Measurements from ENCODE around the gene PTCD2. TPM values are rescaled to one million over a fixed set of nuclear protein-coding genes. Genes with fewer than 3 reads are reported as not detected.
"Not testable (repeated sequence)": the region's sequence is repeated elsewhere in the genome, so short reads cannot be mapped to it uniquely, and the experiment has no call there.

The PTCD2 gene
- total and polyA plus RNA-seq, 2 donors: 4.1 to 7.7 TPM

DNA sequence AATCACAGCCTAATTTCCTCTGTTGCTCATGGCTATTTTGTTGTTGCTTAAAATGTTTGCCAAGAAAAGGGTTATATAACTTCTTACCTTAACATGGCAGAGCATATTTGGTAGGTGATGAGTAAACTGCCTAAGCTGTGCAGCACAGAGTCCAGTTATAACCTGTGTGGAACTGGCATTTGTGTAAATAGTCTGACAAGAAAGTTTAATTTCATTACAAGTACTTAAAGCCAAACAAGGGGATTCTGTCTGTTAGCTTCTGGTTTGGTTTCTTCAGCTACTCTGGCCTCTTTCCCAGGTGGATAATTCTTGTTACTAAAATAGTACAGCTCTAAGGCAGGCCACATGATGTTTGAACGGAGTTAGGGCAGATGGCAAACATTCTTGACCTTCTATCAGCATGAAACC is 72.2 kb downstream of the PTCD2 start:
- Histone ChIP-seq H3K4me1 (ENCODE audit: control insufficient read depth in 2 of 2, insufficient read depth in 2 of 2, low read length in 2 of 2) (no peaks in the 10 kb centered on the region), H3K27ac (ENCODE audit: low read depth in 1 of 2, low read length in 1 of 2) (no peak overlapping the region), H3K9me3 (ENCODE audit: control insufficient read depth in 2 of 2, insufficient read depth in 1 of 2, low read length in 1 of 2) (no peaks in the 10 kb centered on the region), H3K27me3 (ENCODE audit: control insufficient read depth in 2 of 2, insufficient read depth in 1 of 2, low read length in 1 of 2) (no peaks in the 10 kb centered on the region), H3K4me3 (ENCODE audit: low read length in 2 of 2) (no peak overlapping the region), H3K36me3 (ENCODE audit: control insufficient read depth in 2 of 2, insufficient read depth in 2 of 2, low read length in 1 of 2) (no peaks in the 10 kb centered on the region)
- 94% methylated on average over 1 of the region's 1 CpG for WGBS
- DNase-seq (ENCODE audit: low read depth in 6 of 9, low spot score in 9 of 9): no peak

DNA sequence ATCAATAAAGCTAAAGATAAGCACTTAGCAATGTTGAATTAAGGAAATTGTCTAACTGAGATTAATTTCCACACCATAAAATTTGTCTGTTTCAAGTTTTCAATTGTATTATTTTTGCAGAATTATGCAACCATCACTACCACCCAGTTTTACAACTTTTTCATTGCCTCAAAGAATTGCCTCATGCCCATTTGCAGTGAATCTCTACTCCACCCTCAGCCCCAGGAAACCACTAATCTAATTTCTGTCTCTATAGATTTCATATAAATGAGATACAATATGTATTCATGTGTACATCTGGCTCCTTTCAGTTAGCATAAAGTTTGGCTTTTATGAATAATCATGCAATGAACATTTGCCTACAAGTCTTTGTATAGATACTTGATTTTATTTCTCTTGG is 72.9 kb downstream of the PTCD2 start:
- H3K4me3 ChIP-seq (ENCODE audit: low read length in 2 of 2): no peak overlapping the region
- no peaks in the 10 kb centered on the region for H3K4me1 ChIP-seq (ENCODE audit: control insufficient read depth in 2 of 2, insufficient read depth in 2 of 2, low read length in 2 of 2)
- no peak for DNase-seq (ENCODE audit: low read depth in 6 of 9, low spot score in 9 of 9)
- no peaks in the 10 kb centered on the region for H3K9me3 ChIP-seq (ENCODE audit: control insufficient read depth in 2 of 2, insufficient read depth in 1 of 2, low read length in 1 of 2)
- H3K27ac ChIP-seq (ENCODE audit: low read depth in 1 of 2, low read length in 1 of 2): no peak overlapping the region
- no peaks in the 10 kb centered on the region for H3K27me3 ChIP-seq (ENCODE audit: control insufficient read depth in 2 of 2, insufficient read depth in 1 of 2, low read length in 1 of 2)
- no peaks in the 10 kb centered on the region for H3K36me3 ChIP-seq (ENCODE audit: control insufficient read depth in 2 of 2, insufficient read depth in 2 of 2, low read length in 1 of 2)

DNA sequence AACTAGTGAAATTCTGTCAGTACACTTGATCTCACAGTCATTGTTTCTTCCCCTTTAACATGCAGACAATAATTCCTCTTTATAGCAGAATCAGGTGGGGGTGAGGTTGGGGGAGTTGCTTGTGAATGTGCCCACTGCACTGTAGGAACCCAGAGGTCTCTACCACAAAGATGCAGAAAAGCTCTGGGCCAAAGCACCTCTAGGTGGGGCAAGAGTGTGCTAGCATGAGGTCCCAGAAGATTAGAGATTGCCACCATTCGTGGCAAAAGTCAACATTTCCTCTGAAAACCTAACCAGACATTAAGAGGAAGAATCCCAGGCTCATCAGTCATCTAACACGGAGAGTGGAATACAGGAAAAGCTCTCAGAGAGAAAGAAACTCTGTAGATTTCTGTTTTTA is 74.5 kb downstream of the PTCD2 start:
- Histone ChIP-seq H3K4me1 (ENCODE audit: control insufficient read depth in 2 of 2, insufficient read depth in 2 of 2, low read length in 2 of 2) (no peaks in the 10 kb centered on the region), H3K27ac (ENCODE audit: low read depth in 1 of 2, low read length in 1 of 2) (no peak overlapping the region), H3K27me3 (ENCODE audit: control insufficient read depth in 2 of 2, insufficient read depth in 1 of 2, low read length in 1 of 2) (no peaks in the 10 kb centered on the region), H3K9me3 (ENCODE audit: control insufficient read depth in 2 of 2, insufficient read depth in 1 of 2, low read length in 1 of 2) (no peaks in the 10 kb centered on the region), H3K4me3 (ENCODE audit: low read length in 2 of 2) (no peak overlapping the region), H3K36me3 (ENCODE audit: control insufficient read depth in 2 of 2, insufficient read depth in 2 of 2, low read length in 1 of 2) (no peaks in the 10 kb centered on the region)
- no peak for DNase-seq (ENCODE audit: low read depth in 6 of 9, low spot score in 9 of 9)
- WGBS: 16% methylated on average over 2 of the region's 2 CpGs

DNA sequence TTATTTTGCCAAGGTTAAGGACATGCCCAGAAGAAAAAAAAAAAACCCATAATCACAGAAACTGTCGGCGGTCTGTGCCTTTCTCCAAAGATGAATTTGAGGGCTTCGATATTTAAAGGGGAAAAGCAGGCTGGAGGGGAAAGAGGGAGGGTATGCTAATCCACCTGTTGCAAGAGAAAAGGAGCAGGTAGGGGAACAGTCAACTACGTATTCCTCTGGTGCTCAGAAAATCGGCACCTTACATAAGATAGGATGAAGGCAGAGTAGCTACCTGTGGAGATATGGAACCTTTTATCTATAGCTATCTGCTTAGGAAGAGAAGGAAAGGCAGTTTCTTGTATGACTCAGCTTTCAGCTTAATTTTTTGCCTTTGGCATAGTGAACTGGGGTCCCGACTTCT is 77.7 kb downstream of the PTCD2 start:
- 80% methylated on average over 6 of the region's 6 CpGs for WGBS
- Histone ChIP-seq H3K4me1 (ENCODE audit: control insufficient read depth in 2 of 2, insufficient read depth in 2 of 2, low read length in 2 of 2) (no peaks in the 10 kb centered on the region), H3K27me3 (ENCODE audit: control insufficient read depth in 2 of 2, insufficient read depth in 1 of 2, low read length in 1 of 2) (no peaks in the 10 kb centered on the region), H3K36me3 (ENCODE audit: control insufficient read depth in 2 of 2, insufficient read depth in 2 of 2, low read length in 1 of 2) (no peaks in the 10 kb centered on the region), H3K9me3 (ENCODE audit: control insufficient read depth in 2 of 2, insufficient read depth in 1 of 2, low read length in 1 of 2) (peaks cover 0 to 4% of the 10 kb centered on the region in 2 donors), H3K4me3 (ENCODE audit: low read length in 2 of 2) (no peak overlapping the region), H3K27ac (ENCODE audit: low read depth in 1 of 2, low read length in 1 of 2) (no peak overlapping the region)
- DNase-seq (ENCODE audit: low read depth in 6 of 9, low spot score in 9 of 9): no peak

DNA sequence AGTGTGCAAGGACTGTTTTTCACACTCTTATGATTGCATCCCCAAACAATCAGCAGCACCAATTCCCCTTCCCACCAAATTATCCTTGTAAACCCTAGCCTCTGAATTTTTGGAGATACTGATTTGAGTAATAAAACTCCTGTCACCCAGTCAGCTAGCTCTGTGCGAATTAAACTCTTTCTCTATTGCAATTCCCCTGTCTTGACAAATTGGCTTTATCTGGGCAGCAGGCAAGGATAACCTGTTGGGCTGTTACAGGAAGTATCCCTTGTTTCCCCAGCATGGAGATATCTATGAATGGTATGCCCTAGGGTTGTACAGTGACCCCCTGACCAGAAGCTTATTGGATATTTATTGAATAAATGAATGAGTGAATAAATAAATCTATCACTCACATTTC is 80.8 kb downstream of the PTCD2 start:
- H3K36me3 ChIP-seq (ENCODE audit: control insufficient read depth in 2 of 2, insufficient read depth in 2 of 2, low read length in 1 of 2): no peaks in the 10 kb centered on the region
- H3K27me3 ChIP-seq (ENCODE audit: control insufficient read depth in 2 of 2, insufficient read depth in 1 of 2, low read length in 1 of 2): no peaks in the 10 kb centered on the region
- H3K27ac ChIP-seq (ENCODE audit: low read depth in 1 of 2, low read length in 1 of 2): no peak overlapping the region
- H3K4me1 ChIP-seq (ENCODE audit: control insufficient read depth in 2 of 2, insufficient read depth in 2 of 2, low read length in 2 of 2): no peaks in the 10 kb centered on the region
- no peak overlapping the region for H3K4me3 ChIP-seq (ENCODE audit: low read length in 2 of 2)
- no peak for DNase-seq (ENCODE audit: low read depth in 6 of 9, low spot score in 9 of 9)
- peaks cover 0 to 6% of the 10 kb centered on the region in 2 donors for H3K9me3 ChIP-seq (ENCODE audit: control insufficient read depth in 2 of 2, insufficient read depth in 1 of 2, low read length in 1 of 2)
- 99% methylated on average over 1 of the region's 1 CpG for WGBS

DNA sequence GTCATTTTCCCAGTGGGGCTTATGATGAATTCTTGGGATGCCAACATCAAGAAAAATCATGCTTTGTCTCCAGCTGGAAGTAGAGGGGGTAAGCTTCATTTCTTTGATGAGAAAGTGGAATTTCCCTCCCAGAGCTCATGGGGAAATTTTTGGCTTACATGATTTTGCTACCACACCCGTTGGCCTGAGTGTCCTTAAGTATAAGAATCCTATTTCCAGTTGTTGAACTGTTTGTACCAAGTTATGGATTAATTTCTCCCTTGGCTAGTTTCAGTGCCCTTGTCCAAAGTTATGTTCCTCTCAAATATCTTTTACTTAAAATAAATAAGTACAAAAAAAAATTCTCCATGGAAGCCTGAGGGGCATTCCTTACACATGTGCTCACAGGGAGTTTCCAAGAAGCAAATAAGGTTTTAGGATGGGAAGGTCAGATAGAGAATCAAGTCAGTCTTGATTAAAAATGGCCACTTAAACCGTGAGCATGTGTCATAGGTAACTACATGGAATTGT is 82.3 kb downstream of the PTCD2 start:
- Histone ChIP-seq H3K4me3 (ENCODE audit: low read length in 2 of 2) (no peak overlapping the region), H3K27ac (ENCODE audit: low read depth in 1 of 2, low read length in 1 of 2) (peak overlapping the region; percentile 26 to 36)
- 90% methylated on average over 2 of the region's 2 CpGs for WGBS

DNA sequence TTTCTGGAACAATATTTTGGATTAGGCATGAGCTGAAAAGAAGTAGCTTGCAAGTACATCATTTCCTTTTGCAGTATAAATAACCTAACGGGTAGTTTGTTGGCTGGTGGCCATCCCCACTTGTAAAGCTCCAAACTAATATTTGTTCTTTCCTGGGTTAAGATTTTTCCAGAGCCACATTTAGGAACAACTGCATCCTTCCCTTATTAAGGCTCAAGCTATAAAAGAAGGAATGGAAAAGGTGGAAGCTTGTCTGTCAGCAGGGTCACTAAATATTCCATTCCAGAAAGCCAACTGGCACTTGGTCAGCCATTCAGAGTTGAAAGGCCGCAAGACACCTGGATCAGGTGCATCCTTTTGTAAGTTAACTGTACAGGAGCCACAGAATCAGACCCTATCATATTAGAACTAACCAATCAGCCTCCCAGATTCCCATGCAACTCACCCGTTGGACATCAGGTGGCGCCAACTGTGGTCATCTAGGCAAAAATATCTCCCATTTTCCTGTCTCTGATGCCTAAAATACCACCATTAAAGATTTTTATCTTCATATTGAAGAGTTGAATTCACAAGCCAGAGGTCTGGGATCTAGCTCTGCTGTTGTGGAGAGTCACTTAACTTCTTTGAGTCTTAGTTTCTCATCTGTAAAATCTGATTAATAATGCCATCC is 82.9 kb downstream of the PTCD2 start:
- H3K36me3 ChIP-seq (ENCODE audit: control insufficient read depth in 2 of 2, insufficient read depth in 2 of 2, low read length in 1 of 2): no peaks in the 10 kb centered on the region
- no peak overlapping the region for H3K4me3 ChIP-seq (ENCODE audit: low read length in 2 of 2)
- no peak for DNase-seq (ENCODE audit: low read depth in 6 of 9, low spot score in 9 of 9)
- H3K27me3 ChIP-seq (ENCODE audit: control insufficient read depth in 2 of 2, insufficient read depth in 1 of 2, low read length in 1 of 2): no peaks in the 10 kb centered on the region
- 84% methylated on average over 4 of the region's 4 CpGs for WGBS
- peak overlapping the region in 1 of 2 donors; percentile 23 for H3K27ac ChIP-seq (ENCODE audit: low read depth in 1 of 2, low read length in 1 of 2)
- peaks cover 0 to 6% of the 10 kb centered on the region in 2 donors for H3K9me3 ChIP-seq (ENCODE audit: control insufficient read depth in 2 of 2, insufficient read depth in 1 of 2, low read length in 1 of 2)
- no peaks in the 10 kb centered on the region for H3K4me1 ChIP-seq (ENCODE audit: control insufficient read depth in 2 of 2, insufficient read depth in 2 of 2, low read length in 2 of 2)

More for the DNA sequence above, 82.3 kb downstream of the PTCD2 start:
- H3K9me3 ChIP-seq (ENCODE audit: control insufficient read depth in 2 of 2, insufficient read depth in 1 of 2, low read length in 1 of 2): peaks cover 0 to 6% of the 10 kb centered on the region in 2 donors
- DNase-seq (ENCODE audit: low read depth in 6 of 9, low spot score in 9 of 9): peak in 1 of 9 donors; percentile 6
- no peaks in the 10 kb centered on the region for H3K4me1 ChIP-seq (ENCODE audit: control insufficient read depth in 2 of 2, insufficient read depth in 2 of 2, low read length in 2 of 2)
- H3K27me3 ChIP-seq (ENCODE audit: control insufficient read depth in 2 of 2, insufficient read depth in 1 of 2, low read length in 1 of 2): no peaks in the 10 kb centered on the region
- no peaks in the 10 kb centered on the region for H3K36me3 ChIP-seq (ENCODE audit: control insufficient read depth in 2 of 2, insufficient read depth in 2 of 2, low read length in 1 of 2)

DNA sequence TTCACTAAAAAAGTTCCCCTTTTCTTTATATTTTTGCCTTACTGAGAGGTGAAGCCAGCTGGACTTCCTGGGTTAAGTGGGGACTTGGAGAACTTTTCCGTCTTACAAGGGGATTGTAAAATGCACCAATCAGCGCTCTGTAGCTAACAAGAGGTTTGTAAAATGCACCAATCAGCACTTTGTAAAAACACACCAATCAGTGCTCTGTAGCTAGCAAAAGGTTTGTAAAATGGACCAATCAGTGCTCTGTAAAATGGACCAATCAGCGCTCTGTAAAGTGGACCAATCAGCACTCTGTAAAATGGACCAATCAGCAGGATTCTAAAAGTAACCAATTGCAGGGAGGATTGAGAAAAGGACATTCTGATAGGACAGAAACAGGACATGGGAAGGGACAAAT is 84.6 kb downstream of the PTCD2 start:
- H3K27ac ChIP-seq (ENCODE audit: low read depth in 1 of 2, low read length in 1 of 2); H3K27me3 ChIP-seq (ENCODE audit: control insufficient read depth in 2 of 2, insufficient read depth in 1 of 2, low read length in 1 of 2); H3K9me3 ChIP-seq (ENCODE audit: control insufficient read depth in 2 of 2, insufficient read depth in 1 of 2, low read length in 1 of 2); DNase-seq (ENCODE audit: low read depth in 6 of 9, low spot score in 9 of 9); H3K4me3 ChIP-seq (ENCODE audit: low read length in 2 of 2); H3K36me3 ChIP-seq (ENCODE audit: control insufficient read depth in 2 of 2, insufficient read depth in 2 of 2, low read length in 1 of 2); H3K4me1 ChIP-seq (ENCODE audit: control insufficient read depth in 2 of 2, insufficient read depth in 2 of 2, low read length in 2 of 2): not testable (repeated sequence)
- WGBS: 84% methylated on average over 3 of the region's 3 CpGs

DNA sequence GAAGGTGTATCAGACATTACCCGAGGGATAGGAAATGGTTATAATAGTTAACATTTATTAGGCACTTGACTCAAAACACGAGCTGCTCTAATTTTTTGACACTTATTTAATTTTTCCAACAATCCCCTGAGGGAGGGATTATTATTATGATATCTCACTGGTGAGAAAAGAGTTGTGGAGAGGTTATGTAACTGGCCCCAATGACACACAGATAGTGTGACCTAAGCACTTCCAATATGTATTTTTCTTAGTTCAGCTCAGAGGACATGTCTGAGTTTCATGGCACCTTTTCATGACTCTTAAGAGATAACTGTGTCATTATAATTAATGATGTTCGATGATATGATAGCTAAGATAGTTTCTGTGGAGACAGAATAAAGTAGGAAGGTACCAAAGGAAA is 86.9 kb downstream of the PTCD2 start:
- no peak for DNase-seq (ENCODE audit: low read depth in 6 of 9, low spot score in 9 of 9)
- no peaks in the 10 kb centered on the region for H3K36me3 ChIP-seq (ENCODE audit: control insufficient read depth in 2 of 2, insufficient read depth in 2 of 2, low read length in 1 of 2)
- H3K4me1 ChIP-seq (ENCODE audit: control insufficient read depth in 2 of 2, insufficient read depth in 2 of 2, low read length in 2 of 2): no peaks in the 10 kb centered on the region
- H3K4me3 ChIP-seq (ENCODE audit: low read length in 2 of 2): no peak overlapping the region
- H3K27ac ChIP-seq (ENCODE audit: low read depth in 1 of 2, low read length in 1 of 2): no peak overlapping the region
- H3K9me3 ChIP-seq (ENCODE audit: control insufficient read depth in 2 of 2, insufficient read depth in 1 of 2, low read length in 1 of 2): peaks cover 0 to 2% of the 10 kb centered on the region in 2 donors
- H3K27me3 ChIP-seq (ENCODE audit: control insufficient read depth in 2 of 2, insufficient read depth in 1 of 2, low read length in 1 of 2): no peaks in the 10 kb centered on the region
- WGBS: 96% methylated on average over 3 of the region's 3 CpGs
